Right renal cortex interstitium (tissue), 3 donors: ENCODE data around the gene ROCK2. TPM values are rescaled to one million over a fixed set of nuclear protein-coding genes. Genes with fewer than 3 reads are reported as not detected.
"Not testable (repeated sequence)": the region's sequence is repeated elsewhere in the genome, so short reads cannot be mapped to it uniquely, and the experiment has no call there.

Experiments used
- DNase-seq, 3 donors: peaks; one replicate each; pipeline ENCODE4 v3.0.0-alpha.2; 2013; ENCODE audit warnings: low read depth in 3 of 3, low spot score in 2 of 3
- polyA plus RNA-seq, 3 donors: library from polyadenylated mRNA; unstranded; fragments of 120-200 nt; gene quantifications; one replicate each; pipeline ENCODE4 v1.2.1, GENCODE V29; 2013; ENCODE audit not compliant: insufficient read length in 3 of 3

Gene ROCK2
- polyA plus RNA-seq, 3 donors: 39.1 to 44.1 (median 42.1) TPM

DNA sequence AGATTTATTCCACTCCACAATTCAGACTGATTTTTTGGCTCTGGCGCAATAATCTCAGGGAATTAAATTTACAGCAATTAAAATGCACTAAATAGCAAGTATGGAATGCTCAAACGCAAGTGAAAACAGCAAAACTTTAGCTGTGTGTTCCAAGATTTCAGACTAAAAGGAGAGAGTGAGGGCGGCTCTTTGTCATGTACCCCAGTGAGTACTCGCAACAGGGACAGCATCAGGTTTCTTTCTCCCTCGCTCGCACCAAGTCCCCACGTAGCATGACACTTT is 1.1 kb downstream of the ROCK2 start:
- no peak for DNase-seq

DNA sequence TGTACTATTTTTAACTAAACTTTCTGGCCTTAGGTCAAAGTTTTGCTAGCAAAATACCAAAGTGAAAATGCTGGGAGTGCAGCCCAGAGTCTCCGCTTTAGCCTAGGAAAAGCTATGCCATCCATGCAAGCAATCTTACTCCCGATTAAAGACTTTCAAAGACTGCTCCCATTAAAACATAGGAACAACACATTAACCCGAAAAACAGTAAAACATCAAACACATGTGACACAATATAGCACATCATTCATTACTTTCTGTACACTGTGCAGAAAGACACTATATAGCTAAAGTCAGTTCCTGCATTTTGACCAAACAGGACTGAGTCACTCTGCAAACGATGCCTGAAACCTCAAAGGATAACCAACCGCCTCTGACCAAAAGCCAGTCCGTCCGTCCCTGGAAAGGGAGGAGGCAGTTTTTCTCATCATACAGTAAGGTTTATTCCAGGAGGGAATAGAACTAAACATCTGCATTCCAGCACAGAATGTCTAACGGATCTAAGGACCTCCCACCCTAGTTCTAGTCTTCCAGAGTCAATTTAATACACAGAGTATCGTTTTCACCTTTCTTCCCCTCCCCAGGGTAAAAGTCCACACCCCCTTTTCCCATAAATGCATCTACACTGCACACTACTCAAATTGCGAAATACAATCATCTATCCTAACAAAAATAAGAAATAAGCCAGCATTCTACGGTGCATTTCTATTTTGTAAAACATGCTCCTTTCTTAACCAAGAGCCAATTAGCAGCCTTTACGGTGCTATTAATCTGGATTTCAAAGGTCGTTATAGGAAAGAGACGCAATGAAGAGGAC is 1.7 kb downstream of the ROCK2 start:
- no peak for DNase-seq

DNA sequence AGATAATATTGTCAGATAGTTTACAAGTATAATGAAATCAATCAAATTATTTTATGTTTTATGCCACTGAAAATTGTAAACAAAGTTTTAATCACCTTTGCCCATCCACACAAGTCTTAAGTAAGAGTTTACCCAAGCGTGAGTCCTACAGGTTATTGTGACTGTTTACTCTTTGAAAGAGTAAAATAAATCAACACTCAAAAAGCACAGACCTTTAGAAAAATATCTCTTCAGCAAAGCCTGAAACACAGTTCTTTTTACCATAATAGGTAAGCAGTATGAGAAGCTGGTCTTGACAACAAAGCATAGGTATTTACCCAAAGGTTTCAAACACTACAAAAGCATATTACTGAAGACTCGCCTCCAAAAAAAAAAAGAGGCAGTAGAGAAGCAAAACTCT is 3.7 kb downstream of the ROCK2 start:
- DNase-seq: no peak

- DNase-seq: no peak
These were observed 4.8 kb downstream of the ROCK2 start for GRCh38 chr2:11339508-11340083.

DNA sequence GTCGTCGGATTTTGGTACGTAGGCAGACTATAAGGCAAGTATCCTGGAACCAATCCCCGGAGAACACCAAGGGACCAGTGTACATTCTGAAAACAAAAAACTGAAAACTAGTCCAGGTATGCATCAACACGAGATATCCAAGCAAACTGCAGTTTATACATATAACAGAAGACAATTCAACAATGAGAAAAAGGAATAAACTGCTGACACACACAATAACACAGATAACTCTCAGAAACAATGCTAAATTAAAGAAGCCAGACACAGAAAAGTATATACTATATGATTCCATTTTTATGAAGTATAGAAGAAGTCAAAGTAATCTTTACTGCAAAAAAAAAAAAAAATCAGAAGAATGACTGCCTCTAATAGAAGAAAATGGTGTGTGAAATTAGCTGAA is 5.9 kb downstream of the ROCK2 start:
- DNase-seq: no peak

- DNase-seq: no peak
These were observed 6.5 kb downstream of the ROCK2 start for GRCh38 chr2:11337909-11338308.

DNA sequence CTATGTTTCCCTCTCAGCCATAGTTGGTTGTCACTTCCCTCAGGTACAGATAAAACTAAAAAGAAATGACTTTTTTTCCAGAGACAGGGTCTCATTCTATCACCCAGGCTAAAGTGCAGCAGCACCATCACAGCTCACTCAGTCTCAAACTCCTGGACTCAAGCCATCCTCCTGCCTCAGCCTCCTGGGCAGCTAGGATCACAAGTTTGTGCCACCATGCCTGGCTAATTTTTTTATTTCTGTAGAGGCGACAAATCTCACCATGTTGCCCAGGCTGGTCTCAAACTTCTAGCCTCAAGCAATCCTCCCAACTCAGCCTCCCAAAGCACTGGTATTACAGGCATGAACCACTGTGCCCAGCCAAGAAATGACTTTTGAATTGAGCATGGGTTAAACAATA is 8.2 kb downstream of the ROCK2 start:
- DNase-seq: no peak

DNA sequence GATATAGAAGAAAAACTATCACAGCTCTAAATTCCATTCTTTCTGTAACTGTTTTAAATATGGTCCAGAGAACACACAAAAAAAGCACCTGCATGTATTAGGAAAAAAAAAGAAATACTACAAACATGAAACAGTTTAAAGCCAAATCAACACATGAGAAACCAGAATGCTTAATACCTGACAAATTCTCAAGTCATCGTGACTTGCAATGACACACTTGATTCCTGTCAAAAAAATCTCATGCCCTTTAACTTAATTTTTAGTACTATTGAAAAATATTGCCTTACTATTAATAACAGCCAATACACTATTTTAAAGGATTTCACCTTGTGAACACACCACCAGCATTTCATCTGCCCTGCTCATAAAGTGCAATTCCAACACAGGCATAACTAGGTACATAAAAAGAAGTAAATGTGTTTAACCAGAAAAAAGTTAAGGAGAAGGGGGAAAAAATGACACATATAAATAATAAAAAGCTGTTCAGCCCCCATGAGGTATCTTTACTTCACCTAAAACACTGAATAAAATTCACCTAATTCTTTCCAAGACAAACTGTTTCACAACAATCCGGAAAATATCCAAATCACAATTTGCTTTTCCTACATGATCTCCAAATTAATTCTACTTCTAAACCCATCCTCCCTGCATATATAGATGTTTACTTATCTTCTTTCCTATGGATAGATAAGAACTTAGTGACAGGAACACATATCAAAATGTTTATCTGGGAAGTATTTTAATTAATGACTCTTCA is 10.8 kb downstream of the ROCK2 start:
- no peak for DNase-seq

GRCh38 chr2:11332596-11332995 is 11.8 kb downstream of the ROCK2 start:
- no peak for DNase-seq

DNA sequence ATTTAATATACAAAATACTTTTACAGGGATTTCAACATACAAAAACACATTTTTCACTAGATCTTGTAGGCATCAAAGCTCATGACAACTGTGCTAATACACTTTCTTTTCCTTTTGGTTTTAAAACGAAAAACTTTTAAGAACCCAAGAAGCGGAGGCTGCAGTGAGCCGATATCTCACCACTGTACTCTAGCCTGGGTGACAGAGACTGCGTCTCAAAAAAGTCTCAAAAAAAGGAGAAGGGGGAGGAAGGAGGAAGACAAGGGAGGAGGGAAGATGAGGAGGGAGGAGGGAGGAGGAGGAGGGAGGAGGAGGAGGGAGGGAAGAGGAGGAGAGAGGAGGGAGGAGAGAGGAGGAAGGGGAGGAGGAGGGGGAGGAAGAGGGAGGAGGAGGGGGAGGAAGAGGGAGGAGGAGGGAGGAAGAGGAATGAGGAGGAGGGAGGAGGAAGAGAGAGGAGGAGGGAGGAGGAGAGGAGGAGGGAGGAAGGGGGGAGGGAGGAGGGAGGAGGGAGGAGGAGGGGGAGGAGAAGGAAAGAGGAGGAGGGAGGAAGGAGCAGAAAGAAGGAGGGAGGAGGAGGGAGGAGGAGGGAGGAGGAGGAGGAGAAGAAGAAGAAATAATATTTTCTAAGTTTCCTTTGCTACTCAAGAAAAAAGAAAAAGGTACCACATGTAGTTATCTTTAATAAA is 13.8 kb downstream of the ROCK2 start:
- DNase-seq: no peak

DNA sequence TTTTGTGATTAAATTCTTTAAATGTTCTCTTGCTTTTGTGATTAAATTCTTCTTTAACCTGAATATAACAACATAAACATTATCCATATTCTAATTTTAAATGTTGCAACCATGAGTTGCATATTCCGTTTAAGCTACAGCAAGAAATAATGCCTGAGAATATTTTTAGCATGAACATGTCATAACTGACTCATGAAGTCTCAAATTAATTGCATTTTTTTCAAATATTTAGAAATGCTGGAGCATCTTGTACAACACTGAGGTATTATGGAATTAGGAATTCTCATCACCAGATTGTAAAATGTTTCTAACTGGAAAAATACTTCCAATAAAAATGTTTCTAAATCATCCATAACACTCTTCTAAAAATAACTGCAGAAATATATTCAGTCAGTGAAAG is 14.7 kb downstream of the ROCK2 start:
- DNase-seq: no peak

DNA sequence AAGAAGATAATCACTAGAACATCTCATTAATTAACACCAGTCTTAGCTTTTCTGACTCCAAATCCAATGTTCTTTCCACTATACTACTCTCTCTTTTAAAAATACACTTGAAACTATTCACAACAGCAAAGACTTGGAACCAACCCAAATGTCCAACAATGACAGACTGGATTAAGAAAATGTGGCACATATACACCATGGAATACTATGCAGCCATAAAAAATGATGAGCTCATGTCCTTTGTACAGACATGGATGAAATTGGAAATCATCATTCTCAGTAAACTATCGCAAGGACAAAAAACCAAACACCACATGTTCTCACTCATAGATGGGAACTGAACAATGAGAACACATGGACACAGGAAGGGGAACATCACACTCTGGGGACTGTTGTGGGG is 15.9 kb downstream of the ROCK2 start:
- not testable (repeated sequence) for DNase-seq

- DNase-seq: no peak
These were observed 16.6 kb downstream of the ROCK2 start for GRCh38 chr2:11327871-11328270.

DNA sequence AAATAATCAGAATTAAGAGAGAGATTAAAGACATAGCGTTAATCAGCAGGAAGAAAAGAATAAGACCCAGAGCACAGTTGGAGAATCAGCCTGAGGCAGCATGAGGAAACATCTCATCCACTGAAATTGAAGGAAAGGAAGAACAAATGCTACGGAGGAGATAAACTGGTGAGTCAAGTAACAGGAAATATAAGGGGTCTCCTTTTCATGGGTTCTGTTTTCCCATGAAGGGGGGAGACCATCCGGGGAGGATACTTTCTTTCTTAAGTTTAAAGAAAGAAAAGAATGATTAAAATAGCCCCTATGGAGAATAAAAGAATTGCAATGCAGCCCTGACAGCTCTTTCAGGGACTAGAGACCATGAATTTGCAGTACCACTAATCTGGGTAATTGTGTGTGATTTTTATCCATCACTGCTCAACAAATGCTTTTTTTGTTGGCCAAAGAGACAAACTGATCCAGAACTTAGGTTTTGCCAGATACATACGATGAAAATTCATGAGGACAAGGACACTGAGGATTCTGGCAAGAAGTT is 17.7 kb downstream of the ROCK2 start:
- no peak for DNase-seq

- DNase-seq: no peak
These were observed 18.3 kb downstream of the ROCK2 start for GRCh38 chr2:11325961-11326676.

- no peak for DNase-seq
These were observed 22.6 kb downstream of the ROCK2 start for GRCh38 chr2:11321847-11322246.

DNA sequence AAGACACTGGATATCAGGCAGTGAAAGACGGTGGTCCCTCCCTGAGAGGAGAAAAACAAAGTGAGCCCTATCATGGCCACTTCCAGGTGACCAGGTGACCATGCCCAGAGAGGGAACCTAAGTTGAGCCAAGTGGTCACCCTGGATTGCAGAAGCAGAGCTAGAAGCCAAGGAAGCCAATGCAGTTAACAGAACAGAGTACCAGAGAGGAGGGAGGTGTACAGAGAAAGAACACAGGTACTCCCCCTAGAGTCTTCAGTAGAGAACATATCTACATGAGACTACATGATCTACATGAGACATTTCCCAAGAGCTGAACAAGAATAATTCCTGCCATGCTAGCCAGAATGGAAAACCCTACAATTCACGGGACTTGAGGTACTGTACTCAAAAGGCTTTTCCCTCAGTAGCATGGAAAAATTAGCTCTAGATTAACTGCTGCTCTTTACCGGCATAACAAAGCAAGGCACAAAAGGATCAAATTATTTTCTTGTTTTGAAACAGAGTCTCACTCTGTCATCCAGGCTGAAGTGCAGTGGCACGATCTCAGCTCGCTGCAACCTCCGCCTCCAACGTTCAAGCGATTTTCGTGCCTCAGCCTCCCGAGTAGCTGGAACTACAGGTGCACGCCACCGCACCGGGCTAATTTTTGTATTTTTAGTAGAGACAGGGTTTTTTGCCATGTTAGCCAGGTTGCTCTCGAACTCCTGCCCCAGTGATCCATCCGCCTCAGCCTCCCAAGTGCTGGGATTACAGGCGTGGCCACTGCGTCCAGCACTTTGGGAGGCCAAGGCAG is 23.5 kb downstream of the ROCK2 start:
- no peak for DNase-seq

- DNase-seq: no peak
These were observed 24.5 kb downstream of the ROCK2 start for GRCh38 chr2:11319939-11320338.

DNA sequence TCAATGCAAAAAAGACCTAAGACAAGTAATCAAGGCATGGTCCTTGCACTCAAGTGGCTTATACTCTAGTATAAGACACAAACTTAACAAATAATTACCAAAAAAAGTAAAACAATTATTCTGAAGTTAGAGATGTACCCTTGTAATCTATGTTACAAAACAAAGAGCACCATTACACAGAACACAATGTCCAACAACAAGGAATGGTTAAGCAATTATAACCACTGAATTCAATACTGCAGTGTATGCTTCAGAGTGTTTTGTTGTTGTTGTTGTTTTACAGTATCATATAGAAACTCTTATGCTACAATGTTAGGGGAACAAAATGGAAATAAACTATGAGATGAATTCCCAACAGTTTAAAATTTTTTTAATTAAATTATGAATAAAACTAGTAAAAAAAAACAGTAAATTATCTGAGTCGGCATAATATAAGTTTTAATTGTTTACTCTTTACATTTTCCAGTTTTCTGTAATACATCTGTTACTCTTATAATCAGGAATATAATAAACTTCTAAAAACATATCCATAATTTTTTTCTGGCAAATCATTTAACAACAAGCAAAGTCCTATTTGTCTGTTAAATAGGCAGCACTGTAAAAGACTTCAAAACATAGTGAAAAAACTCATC is 29.2 kb downstream of the ROCK2 start:
- no peak for DNase-seq
